HG03439 (cell line): Measurements from ENCODE around the gene SPATA46.
"Not testable (repeated sequence)": the region's sequence is repeated elsewhere in the genome, so short reads cannot be mapped to it uniquely, and the experiment has no call there.

Experiments used
- ATAC-seq: cut with Tn5 transposase; IDR thresholded peaks from one replicate; pipeline ENCODE4 v1.9.1; 2021; ENCODE audit warnings: mild to moderate bottlenecking, moderate library complexity; ENCODE audit not compliant: unreplicated experiment

The SPATA46 gene

DNA sequence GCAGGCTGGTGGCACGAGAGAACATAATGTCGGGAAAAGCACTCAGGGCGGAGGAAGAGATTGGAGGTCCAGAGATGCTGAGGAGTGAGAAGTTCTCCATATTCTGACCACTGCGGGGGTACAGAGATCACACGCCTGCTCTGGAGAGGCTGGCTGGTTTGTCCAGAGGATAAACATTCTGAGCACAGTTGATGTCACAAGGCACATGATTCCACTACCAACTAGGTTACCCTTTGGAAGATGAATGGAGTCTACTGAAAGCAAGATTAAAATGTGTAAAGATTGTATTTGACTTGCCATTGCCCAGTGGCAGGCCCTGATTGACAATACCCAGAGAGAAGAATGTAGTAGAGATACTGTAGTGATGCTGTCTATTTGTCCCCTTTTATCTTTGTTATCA, at the start of gene SPATA46:
TSS of gene SPATA46 (minus strand) at position 164 of the 400 bp plus-strand sequence. CDS start at position 100, 64 bp downstream.
- ATAC-seq = no peak

GRCh38 chr1:162422662-162423375, 46.2 kb upstream of the SPATA46 start:
- no peak for ATAC-seq

DNA sequence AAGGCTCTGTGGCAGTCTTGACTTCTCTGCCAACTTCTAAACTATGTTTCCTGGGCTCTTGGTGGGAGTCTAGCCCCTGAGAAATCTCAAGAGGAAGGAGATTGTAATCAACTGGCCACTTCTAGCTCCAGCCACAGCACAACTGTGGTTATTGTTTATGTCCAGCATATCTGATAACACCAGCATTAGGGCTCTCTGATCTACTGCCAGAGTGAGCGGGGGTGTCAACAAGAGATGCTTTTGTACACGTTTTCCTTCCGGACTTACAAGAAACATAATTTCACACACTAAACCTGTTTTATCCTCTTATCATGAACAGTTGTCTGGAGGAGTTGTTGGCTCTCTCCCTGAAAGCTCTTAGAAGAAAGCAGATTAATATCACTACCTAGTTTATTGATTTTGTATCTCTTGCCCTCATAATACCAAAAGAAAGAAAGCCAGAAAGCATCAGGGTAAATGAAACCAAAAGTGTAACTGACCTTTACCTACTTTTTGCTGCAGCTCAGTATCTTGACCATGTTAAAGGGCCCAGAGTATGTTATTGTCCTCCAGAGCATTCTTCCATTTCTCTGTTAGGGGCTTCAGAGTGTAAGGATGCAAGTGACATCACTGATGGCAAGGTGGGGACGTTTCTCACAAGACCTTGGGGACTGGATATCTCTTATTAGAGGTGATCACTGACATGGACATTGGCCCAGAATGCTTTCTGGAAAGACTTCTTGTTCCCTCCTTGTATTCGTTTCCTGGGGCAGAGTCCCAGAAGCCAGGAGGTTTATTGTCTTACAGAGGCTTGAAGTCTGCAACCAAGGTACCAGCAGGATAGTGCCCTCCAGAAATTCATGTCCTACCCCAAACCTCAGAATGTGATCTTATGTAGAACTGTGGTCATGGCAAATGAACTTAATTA, 44.9 kb upstream of the SPATA46 start:
- no peak for ATAC-seq

DNA sequence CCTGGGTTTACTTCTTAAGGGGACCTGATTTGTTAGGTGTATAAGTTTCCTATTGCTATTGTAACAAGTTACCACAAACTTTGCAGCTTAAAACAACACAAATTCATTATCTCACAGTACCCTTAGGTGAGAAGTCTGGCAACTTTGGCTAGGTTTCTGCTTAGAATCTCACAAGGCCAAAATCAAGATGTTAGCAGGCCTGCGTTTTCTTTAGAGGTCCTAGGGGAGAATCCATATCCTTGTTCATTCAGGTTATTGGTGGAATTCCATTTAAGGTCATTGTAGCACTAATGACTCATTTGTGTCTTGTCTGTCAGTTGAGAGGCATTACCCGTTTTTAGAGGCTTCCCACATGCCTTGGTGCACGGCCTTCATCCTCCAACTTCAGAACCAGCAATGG, 43.5 kb upstream of the SPATA46 start:
- no peak for ATAC-seq

GRCh38 chr1:162419450-162419931, 42.8 kb upstream of the SPATA46 start:
- ATAC-seq = not testable (repeated sequence)

GRCh38 chr1:162418584-162418983, 41.9 kb upstream of the SPATA46 start:
- ATAC-seq = not testable (repeated sequence)

- ATAC-seq = no peak
Measured at GRCh38 chr1:162417650-162418049, 41.0 kb upstream of the SPATA46 start.

DNA sequence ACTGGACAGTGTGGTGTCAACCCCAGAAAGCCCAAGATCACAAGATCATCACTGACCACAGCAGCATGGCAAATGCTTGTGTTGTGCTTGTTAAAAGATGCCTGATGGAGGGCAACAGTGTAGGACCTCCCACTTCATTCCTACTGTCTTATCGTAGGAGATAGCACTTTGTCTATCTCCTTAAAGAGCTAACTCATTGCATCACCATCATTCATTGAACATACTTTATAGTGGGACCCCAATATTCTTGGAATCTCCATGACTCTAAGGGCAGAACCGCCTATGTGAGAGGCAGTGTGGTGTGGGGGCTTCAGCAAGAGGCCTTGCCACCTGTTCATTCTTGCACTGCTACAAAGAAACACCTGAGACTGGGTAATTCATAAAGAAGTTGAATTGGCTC, 40.3 kb upstream of the SPATA46 start:
- ATAC-seq = no peak

DNA sequence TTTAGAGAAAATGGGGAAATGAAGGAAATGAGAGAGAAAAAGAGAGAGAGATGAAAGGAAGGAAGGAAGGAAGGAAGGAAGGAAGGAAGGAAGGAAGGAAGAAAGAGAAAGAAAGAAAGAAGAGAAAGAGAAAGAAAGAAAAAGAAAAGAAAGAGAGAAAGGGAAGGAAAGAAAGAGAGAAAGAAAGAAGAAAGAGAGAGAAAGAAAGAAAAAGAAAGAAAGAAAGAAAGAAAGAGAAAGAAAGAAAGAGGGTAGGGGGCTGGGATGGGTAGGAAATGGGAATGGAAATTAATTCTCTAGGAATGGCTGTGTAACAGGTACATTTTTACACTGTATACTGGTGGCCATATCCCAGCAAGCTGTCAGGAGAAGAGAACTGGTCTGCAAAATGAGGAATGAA, 39.6 kb upstream of the SPATA46 start:
- ATAC-seq = no peak

DNA sequence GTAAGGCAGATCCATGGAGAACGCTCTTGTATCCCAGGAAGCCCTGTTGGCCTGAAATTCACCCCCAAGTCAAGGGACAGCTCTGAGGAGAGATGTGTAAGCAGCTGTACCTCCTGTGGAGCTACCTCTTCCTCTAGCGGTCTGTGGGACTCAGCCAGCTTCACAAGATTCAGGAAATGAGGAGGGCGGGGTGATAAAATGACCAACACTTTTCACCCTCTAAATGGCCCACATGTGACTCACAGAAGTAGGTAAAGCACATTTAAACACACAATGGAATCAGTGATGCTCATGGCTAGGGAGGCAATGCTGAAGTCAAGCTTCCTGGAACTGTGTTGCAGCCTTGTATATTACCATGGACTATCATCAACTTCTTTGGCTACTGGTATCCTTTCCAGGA, 35.3 kb upstream of the SPATA46 start, which contains the start of gene SH2D1B:
TSS of gene SH2D1B (minus strand) at position 135 of the 400 bp plus-strand sequence. CDS start at position 15, 120 bp downstream.
- no peak for ATAC-seq

GRCh38 chr1:162407539-162407938, 30.9 kb upstream of the SPATA46 start:
- ATAC-seq = no peak

- ATAC-seq = no peak
Measured at GRCh38 chr1:162406811-162407210, 30.2 kb upstream of the SPATA46 start.

DNA sequence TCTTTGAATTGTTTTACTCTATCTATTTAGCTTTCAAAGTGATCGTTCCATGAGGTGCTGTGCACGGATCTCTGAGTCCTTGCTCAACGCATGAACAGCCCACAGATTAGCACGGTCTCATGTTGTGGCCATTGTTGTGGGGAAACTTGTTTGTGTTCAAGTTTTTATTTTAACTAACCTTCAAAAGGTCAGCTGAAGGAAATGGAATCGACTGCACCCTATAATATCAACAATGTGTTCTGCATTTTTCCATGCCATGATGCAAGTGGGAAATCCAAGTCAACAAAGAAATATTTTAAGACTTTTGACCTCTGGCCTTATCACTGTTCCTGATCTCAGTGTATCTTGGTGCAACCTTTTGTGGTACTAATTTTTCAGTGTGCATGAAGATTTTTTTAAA, 29.1 kb upstream of the SPATA46 start:
- no peak for ATAC-seq

DNA sequence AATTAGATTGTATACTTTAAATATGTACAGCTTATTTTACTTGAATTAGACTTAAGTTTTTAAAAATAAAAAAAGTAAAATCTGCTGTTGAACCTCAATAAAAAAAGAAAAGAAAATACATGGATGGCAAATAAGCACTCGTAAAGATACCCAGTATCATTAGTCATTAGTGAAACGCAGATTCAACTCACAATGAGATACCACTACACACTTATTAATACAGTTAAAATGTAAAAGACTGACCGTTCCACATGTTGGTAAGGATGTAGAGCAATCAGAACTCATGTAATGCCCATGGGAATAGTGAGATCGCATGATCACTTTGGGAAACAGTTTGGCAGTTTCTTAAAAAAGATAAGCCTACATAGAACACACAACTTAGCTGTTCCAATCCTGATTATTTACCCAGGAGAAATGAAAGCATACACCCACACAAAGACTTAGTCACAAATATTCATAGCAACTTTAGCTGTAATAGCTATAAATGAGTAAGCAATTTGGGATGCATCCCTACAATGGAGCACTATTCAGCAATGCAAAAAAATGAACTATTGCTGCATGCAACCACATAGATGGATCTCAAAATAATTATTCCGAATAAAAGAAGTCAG, 28.0 kb upstream of the SPATA46 start:
- no peak for ATAC-seq

DNA sequence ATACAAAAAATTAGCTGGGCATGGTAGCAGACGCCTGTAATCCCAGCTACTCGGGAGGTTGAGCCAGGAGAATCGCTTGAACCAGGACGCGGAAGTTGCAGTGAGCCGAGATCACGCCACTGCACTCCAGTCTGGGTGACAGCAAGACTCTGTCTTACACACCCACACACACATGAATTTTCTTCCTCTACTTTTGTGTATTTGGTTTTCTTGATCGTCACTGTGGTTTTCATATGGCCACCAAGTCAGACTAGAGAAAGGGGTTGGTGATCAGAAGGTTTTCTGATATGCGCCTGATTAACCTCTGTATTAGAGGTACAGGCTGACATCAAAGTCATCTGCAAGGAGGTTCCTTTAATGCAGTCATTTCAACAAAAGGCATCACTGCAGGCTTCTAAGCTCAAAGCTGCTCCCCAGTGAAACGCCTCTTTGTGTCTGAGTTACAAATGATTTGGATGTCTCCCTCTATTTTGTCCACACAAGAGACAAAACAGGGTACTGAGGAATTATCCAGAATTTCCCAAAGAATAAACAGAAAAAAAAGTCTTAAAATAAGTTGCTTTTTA, 24.2 kb upstream of the SPATA46 start:
- ATAC-seq = no peak

DNA sequence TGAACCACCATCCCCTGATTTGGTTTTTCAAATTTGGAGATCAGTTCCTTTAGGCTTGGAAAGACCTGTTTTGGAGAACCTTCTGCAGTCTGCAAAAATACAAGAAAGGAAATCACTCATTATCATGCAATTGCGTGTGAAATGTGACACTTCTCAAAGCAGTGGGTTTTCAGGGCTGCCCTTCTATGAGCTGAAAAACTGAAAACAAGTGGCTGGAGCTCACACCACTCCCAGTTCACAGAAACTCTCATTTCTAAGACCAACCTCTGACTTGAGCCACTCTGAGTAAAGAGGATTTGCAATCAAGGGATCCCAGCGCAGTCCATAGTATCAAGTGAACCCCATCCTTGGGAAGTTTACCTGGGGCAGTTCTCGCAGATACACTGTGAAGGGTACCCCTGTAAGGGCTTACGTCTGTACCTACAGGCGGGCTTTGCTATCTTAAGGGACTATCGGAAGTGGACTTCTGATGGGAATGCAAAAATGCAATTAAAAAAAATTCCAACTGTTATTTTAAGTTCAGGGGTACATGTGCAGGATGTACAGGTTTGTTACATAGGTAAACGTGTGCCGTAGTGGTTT, 22.4 kb upstream of the SPATA46 start:
- no peak for ATAC-seq

GRCh38 chr1:162397943-162398560, 21.4 kb upstream of the SPATA46 start:
- no peak for ATAC-seq

GRCh38 chr1:162397039-162397448, 20.4 kb upstream of the SPATA46 start:
- no peak for ATAC-seq

DNA sequence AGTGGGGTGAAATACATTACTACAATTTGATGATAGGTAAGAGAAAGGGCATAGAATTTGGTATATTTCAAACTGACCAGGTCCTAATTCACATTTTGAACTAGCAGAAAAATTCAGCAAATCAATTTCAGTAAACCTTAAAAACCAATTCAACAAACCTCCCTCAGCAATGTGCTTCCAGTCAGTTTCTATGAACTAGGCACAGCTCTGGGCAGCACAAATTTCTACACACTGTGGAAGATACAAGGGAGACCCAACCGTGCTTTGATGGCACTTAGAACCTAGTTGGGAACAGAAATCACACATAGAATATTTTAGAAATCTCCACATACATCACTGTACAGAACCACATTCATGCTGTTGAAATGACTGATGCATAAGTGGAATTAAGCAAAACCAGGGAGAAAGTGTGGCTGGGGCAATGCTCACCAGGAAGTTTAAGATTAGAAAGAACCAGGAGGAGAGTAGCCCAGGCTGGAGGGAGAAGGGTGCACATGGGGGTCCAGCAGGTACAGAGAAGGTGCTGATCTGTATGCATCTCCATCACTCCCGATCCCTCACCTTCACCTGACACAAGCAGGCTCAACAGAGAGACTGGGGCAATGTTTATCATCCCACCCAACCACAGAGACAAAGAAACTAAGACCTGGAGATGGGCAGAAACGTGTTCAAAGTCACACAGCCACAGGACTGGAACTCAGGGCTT, 19.7 kb upstream of the SPATA46 start:
- no peak for ATAC-seq
